ENCODE results near the gene EEF1AKMT3. TPM values are rescaled to one million over a fixed set of nuclear protein-coding genes. Genes with fewer than 3 reads are reported as not detected.
"Not testable (repeated sequence)": the region's sequence is repeated elsewhere in the genome, so short reads cannot be mapped to it uniquely, and the experiment has no call there.

EEF1AKMT3 gene
- total RNA-seq, 2 donors from 2014 or later: 4.0 to 6.6 TPM

GRCh38 chr12:57817261-57817989 lies 45.0 kb downstream of the EEF1AKMT3 start:
- no peaks in the 10 kb centered on the region for H3K36me3 Mint-ChIP-seq (ENCODE audit: low read depth)
- ATAC-seq: no peak
- no peak overlapping the region for H3K27ac Mint-ChIP-seq
- no peak overlapping the region for H3K4me3 Mint-ChIP-seq
- peaks cover 13% of the 10 kb centered on the region for H3K4me1 Mint-ChIP-seq
- no peaks in the 10 kb centered on the region for H3K27me3 Mint-ChIP-seq
- no peak for DNase-seq
- H3K9me3 ChIP-seq (ENCODE audit: control insufficient read depth, low read length, poor library complexity, severe bottlenecking): no peaks in the 10 kb centered on the region

GRCh38 chr12:57817990-57818331 lies 45.5 kb downstream of the EEF1AKMT3 start:
- H3K4me3 Mint-ChIP-seq; DNase-seq; H3K27me3 Mint-ChIP-seq; ATAC-seq; H3K36me3 Mint-ChIP-seq (ENCODE audit: low read depth); H3K9me3 ChIP-seq (ENCODE audit: control insufficient read depth, low read length, poor library complexity, severe bottlenecking): not testable (repeated sequence)
- Mint-ChIP-seq H3K4me1 (peaks cover 11% of the 10 kb centered on the region), H3K27ac (peak overlapping the region; percentile 75)

- not testable (repeated sequence) for ATAC-seq; H3K27me3 Mint-ChIP-seq; H3K9me3 ChIP-seq (ENCODE audit: control insufficient read depth, low read length, poor library complexity, severe bottlenecking); DNase-seq; H3K36me3 Mint-ChIP-seq (ENCODE audit: low read depth); H3K4me3 Mint-ChIP-seq
- peaks cover 13% of the 10 kb centered on the region for H3K4me1 Mint-ChIP-seq
- H3K27ac Mint-ChIP-seq: peak overlapping the region; percentile 8
These were observed 47.7 kb downstream of the EEF1AKMT3 start for GRCh38 chr12:57820119-57820518.

DNA sequence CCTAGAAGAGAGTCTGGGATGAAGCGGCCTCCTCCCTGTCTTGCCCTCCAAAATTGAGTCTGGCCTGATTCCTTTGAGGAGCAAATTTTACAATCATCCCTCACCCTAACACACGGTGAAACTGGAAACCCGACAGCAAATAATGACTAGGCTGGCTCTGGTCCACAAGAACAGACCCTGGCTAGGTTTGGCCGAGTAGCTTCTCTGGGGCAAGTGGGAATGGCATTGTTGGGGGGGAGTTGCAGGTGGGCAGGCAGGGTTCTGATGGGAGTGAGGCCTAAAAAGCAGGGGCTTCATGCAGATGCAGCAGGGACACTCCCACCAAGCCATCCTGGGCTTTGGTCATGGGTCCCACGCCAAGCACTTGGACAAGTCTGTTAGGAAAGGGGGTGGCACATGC lies 48.6 kb downstream of the EEF1AKMT3 start:
- Mint-ChIP-seq H3K4me1 (peaks cover 13% of the 10 kb centered on the region), H3K27ac (peak overlapping the region; percentile 78)
- H3K9me3 ChIP-seq (ENCODE audit: control insufficient read depth, low read length, poor library complexity, severe bottlenecking); DNase-seq; H3K36me3 Mint-ChIP-seq (ENCODE audit: low read depth); ATAC-seq; H3K4me3 Mint-ChIP-seq; H3K27me3 Mint-ChIP-seq: not testable (repeated sequence)

DNA sequence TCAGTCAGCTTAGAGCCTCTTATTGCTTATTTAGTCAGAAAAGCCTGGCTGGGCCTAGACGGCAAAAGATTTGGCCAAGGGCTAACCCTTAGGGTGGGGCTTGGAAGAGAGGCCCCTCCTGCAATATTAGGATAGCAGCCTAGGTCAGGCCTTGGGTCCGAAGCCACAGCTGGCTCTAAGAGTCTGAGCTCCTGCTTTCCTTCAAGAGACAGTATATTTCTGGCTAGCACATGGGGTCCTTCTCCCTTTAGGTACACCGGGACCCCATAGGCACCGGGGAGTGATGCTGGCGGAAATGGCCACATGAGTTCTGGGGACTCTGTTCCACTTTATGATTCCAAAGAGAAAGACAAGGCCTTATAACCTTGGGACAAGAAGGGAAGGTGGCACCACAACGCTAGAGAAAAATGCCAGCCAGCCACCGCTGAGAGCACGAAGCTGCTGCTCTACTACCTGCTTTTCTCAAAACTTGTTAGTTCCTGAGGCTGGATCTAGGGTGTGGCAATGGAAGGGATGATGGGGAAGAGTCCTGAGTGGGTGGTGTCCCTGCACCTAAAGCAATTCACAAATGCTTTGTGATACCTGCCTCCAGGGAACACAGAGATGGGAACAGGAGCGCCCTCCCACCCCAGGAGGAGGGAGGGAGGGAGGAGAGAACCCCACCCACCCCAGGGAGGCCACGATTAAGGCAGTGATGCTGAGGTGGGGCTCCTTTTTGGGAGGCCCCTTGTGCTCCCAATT lies 49.2 kb downstream of the EEF1AKMT3 start:
- DNase-seq: no peak
- H3K27ac Mint-ChIP-seq: peak overlapping the region; percentile 78
- peaks cover 4% of the 10 kb centered on the region for H3K36me3 Mint-ChIP-seq (ENCODE audit: low read depth)
- ATAC-seq: no peak
- no peak overlapping the region for H3K4me3 Mint-ChIP-seq
- H3K27me3 Mint-ChIP-seq: no peaks in the 10 kb centered on the region
- H3K4me1 Mint-ChIP-seq: peaks cover 13% of the 10 kb centered on the region
- H3K9me3 ChIP-seq (ENCODE audit: control insufficient read depth, low read length, poor library complexity, severe bottlenecking): no peaks in the 10 kb centered on the region

DNA sequence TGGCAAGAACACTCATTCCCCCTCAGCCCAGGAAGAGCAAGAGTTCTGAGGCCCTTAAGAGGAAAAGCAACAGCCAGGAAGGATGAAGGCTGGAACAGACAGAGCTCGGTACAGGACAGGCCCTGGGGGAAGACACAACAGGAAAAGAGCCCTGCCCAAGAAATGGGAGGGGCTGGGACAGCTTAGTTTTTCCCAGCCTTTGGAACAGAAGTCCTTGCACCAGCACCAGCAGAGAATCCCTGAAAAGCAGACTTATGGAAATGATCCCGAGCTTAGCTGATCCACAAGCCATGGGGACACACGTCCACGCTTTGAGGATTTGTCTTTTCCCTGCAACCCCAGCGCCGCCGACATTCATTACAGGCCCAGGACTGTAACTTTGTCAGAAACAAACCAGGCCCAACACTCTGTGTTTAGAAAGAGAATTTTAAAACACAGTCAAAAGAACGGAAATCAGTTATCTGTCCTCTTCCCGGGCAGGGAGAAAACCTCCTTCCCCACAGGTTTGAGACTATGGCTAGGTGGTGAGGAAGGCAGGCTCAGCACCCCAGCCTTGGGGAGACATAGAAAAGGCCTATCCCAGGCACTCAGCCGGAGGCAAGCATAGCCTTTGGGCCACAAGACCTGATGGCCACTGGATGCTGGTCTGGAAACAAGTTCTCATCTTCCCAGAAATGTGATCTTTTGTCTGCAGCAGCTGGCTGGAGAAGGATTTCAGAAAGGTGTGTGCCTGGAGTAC lies 50.1 kb downstream of the EEF1AKMT3 start:
- H3K36me3 Mint-ChIP-seq (ENCODE audit: low read depth): peaks cover 7% of the 10 kb centered on the region
- peak overlapping the region; percentile 78 for H3K27ac Mint-ChIP-seq

DNA sequence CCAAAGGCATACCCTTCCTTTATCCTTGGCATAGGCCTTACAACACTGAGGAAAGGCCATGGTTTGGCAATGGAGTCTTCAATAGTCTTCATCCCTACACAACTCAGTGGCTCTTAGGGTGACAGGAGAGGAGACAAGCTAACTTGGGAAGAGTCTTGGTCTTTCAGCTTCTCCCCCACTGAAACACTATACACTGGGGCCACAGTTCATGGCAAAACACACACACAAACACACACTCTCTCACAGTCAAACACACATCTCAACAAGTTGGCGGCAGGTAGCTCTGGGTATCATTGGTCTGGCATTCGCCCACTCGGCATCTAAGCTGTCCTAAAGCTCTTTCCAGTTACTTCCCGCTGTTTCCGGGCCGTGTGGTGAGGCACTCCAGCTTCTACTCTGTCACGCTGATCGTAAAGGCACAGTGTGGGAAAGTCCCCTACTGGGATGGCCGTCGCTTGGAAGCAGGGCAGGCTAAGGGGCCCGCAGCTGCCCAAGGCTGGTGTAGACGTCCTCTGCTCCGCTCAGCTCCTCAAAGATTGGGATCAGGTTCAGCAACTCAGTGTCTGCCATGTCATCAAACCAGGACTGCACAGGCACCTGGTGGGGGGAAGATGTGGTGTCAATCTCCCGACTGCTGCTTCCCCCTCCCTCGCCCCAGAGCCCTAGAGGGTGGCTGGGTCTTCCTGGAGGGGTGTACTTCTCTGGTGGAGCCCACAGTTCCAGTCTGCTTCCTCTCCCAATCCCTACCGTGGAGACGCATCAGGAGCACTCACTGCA lies 50.9 kb downstream of the EEF1AKMT3 start:
- ATAC-seq (no peak), DNase-seq (no peak)
- peaks cover 7% of the 10 kb centered on the region for H3K36me3 Mint-ChIP-seq (ENCODE audit: low read depth)
- H3K27ac Mint-ChIP-seq: peak overlapping the region; percentile 78
- peaks cover 13% of the 10 kb centered on the region for H3K4me1 Mint-ChIP-seq
- H3K4me3 Mint-ChIP-seq: no peak overlapping the region
- H3K27me3 Mint-ChIP-seq: no peaks in the 10 kb centered on the region
- no peaks in the 10 kb centered on the region for H3K9me3 ChIP-seq (ENCODE audit: control insufficient read depth, low read length, poor library complexity, severe bottlenecking)

More for the DNA sequence above, 50.1 kb downstream of the EEF1AKMT3 start:
- Mint-ChIP-seq H3K4me1 (peaks cover 13% of the 10 kb centered on the region), H3K4me3 (no peak overlapping the region), H3K27me3 (no peaks in the 10 kb centered on the region)
- DNase-seq (no peak), ATAC-seq (no peak)
- H3K9me3 ChIP-seq (ENCODE audit: control insufficient read depth, low read length, poor library complexity, severe bottlenecking): no peaks in the 10 kb centered on the region

- ATAC-seq: no peak
- no peak overlapping the region for H3K4me3 Mint-ChIP-seq
- H3K27me3 Mint-ChIP-seq: no peaks in the 10 kb centered on the region
- peak overlapping the region; percentile 78 for H3K27ac Mint-ChIP-seq
- H3K4me1 Mint-ChIP-seq: peaks cover 8% of the 10 kb centered on the region
- no peaks in the 10 kb centered on the region for H3K9me3 ChIP-seq (ENCODE audit: control insufficient read depth, low read length, poor library complexity, severe bottlenecking)
- no peak for DNase-seq
- H3K36me3 Mint-ChIP-seq (ENCODE audit: low read depth): peaks cover 7% of the 10 kb centered on the region
These were observed 51.7 kb downstream of the EEF1AKMT3 start for GRCh38 chr12:57823908-57824640.

DNA sequence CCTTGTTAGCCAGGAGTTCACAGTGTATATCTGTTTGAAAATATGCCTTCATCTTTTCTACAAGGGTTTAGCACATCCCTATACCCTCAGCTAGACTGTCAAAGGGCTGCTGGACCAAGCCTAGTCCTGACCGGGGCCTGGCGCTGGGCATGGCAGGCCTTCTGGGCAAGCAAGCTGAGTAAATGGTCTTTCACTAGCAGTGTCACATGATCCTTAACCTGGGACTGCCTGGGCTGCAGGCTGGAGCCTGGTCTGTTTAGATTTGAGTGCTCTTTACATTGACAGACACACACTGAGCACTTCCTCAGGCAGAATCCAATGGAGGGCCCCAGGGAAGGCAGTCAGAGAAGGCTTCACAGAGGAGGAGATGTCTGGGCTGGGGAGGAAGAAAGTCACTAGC lies 53.0 kb downstream of the EEF1AKMT3 start:
- Mint-ChIP-seq H3K36me3 (ENCODE audit: low read depth) (peaks cover 7% of the 10 kb centered on the region), H3K4me1 (peaks cover 12% of the 10 kb centered on the region), H3K4me3 (no peak overlapping the region), H3K27me3 (no peaks in the 10 kb centered on the region), H3K27ac (peak overlapping the region; percentile 74)
- ATAC-seq (no peak), DNase-seq (no peak)
- H3K9me3 ChIP-seq (ENCODE audit: control insufficient read depth, low read length, poor library complexity, severe bottlenecking): no peaks in the 10 kb centered on the region

- peak overlapping the region; percentile 74 for H3K27ac Mint-ChIP-seq
These were observed 54.0 kb downstream of the EEF1AKMT3 start for GRCh38 chr12:57826400-57826799.

DNA sequence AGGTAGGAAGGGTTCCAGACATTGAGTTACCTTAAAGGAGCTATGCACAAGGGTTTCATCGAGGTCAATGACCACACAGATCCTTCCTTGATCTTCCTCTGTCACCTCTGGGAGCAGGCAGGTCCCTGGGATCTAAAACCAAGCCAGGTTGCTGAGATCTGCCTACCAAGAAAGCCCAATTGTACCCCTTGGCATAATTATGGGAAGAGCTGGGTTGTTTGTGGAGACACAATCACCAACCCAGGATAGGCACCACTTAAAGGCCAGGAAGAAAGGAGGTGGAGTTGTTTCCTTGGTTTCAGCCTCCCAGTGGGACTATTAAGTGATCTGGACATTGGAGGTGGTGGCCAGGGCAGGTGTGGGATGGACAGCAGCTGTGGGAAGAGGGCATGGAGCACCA lies 54.6 kb downstream of the EEF1AKMT3 start:
- H3K9me3 ChIP-seq (ENCODE audit: control insufficient read depth, low read length, poor library complexity, severe bottlenecking): no peaks in the 10 kb centered on the region
- peaks cover 16% of the 10 kb centered on the region for H3K4me1 Mint-ChIP-seq
- H3K4me3 Mint-ChIP-seq: no peak overlapping the region
- no peak for DNase-seq
- ATAC-seq: no peak
- peak overlapping the region; percentile 74 for H3K27ac Mint-ChIP-seq
- no peaks in the 10 kb centered on the region for H3K27me3 Mint-ChIP-seq
- peaks cover 7% of the 10 kb centered on the region for H3K36me3 Mint-ChIP-seq (ENCODE audit: low read depth)

More at GRCh38 chr12:57826400-57826799, 54.0 kb downstream of the EEF1AKMT3 start:
- Mint-ChIP-seq H3K4me3 (no peak overlapping the region), H3K4me1 (peaks cover 12% of the 10 kb centered on the region), H3K36me3 (ENCODE audit: low read depth) (peaks cover 7% of the 10 kb centered on the region), H3K27me3 (no peaks in the 10 kb centered on the region)
- no peaks in the 10 kb centered on the region for H3K9me3 ChIP-seq (ENCODE audit: control insufficient read depth, low read length, poor library complexity, severe bottlenecking)
- ATAC-seq: no peak
- DNase-seq: no peak

DNA sequence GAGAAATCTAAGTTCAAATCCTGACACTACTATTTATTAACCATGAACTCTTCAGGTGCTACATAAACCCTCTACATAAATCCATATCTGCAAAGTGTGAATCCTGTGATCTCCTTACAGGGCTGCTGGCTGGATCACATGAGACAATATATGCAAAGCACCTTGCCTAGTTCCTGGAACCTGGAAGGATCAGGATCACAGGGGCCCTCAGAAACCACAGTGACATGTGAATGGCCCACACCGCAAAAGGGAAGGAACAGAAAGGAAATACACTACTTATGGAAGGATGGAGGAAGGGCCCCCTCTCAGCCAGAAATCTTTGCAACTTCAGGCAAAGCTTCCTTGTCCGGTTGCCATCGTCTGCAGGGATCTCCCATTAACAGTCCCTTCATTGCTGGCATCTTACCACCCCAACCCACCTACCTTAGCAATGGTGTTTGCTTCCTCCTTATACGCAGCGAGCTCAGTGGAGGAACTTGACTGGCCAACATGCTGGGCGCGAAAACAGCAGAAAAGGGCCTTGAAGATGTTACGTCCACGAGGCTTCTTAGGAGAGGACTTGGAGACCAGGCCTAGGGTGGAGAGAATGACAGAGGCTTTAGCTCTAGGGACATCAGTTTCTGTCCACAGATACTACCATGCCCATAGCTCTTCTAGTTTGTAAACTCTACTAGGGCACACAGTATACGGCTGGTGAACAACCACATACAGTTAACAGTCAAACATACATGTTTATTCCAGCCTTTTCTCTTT lies 56.8 kb downstream of the EEF1AKMT3 start:
- DNase-seq (no peak), ATAC-seq (no peak)
- peaks cover 26% of the 10 kb centered on the region for H3K4me1 Mint-ChIP-seq
- H3K27ac Mint-ChIP-seq: peak overlapping the region; percentile 53
- no peaks in the 10 kb centered on the region for H3K9me3 ChIP-seq (ENCODE audit: control insufficient read depth, low read length, poor library complexity, severe bottlenecking)
- H3K36me3 Mint-ChIP-seq (ENCODE audit: low read depth): peaks cover 7% of the 10 kb centered on the region
- no peak overlapping the region for H3K4me3 Mint-ChIP-seq
- H3K27me3 Mint-ChIP-seq: no peaks in the 10 kb centered on the region
